GM15510 (cell line): Measurements from ENCODE around the gene MET.

ENCODE experiments used
- POLR2A ChIP-seq: IDR thresholded peaks from 3 replicates; pipeline ENCODE4 v1.6.1; 2011; ENCODE audit warnings: borderline replicate concordance; ENCODE audit not compliant: insufficient read length; ENCODE audit errors: extremely low read depth

MET gene

DNA sequence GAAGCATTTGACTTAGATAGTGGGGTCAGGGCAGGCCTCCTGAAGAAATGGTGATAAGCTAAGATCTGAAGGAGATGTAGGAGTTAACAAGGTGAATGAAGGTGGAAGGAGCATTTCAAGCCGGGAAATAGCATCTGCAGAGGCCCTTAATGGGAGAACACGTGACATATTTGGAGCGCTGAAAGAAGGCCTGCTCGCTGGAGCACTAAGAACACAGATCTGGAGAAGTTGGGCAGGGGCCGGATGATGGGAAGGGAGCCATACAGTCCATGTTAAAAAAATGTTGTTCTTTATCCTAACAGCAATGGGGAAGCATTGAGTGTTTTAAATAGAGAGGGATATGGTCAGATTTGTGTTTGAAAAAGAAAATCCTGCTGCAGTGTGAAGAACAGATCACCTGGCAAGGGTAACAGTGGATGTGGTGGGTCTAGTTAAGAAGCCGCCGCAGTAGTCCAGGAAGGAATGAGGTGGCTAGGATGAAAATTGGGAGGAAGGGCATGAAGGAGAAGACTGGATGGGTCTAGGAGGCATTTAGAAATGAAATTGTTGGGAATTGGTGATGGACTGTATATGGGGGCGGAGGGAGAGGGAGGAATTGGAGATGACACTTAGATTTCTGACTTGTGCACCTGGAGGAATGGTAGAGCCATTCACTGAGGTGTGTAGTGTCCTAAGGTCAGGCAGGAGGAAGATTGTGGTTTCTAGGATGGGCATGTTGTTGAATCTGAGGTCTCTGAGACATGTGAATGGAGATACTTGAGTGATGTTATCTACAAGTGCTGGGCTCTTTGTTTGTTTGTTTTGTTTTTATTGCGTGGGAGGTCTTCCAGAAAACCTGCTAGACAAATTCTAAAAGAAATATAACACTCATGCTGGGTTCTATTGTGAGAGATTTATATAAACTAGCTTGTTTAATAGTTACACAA is 58.4 kb downstream of the MET start:
- no peak for TF ChIP-seq POLR2A

DNA sequence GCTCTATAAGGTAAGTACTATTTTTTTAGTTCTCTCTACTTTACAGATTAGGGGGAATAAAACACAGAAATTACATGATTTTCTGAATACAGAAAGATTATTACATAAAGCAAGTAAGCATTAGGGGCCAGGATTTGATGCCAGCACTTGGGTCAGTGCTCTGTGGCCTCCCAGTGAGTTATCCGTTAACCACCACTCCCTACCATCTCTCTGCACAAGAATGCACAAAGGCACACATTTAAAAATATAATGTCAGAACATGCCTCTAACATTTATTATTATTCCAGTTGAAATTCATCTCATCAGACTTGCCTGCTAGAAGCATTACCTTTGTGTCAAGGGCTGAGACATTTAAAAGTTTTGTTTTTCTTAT is 59.0 kb downstream of the MET start:
- TF ChIP-seq POLR2A, result no peak

DNA sequence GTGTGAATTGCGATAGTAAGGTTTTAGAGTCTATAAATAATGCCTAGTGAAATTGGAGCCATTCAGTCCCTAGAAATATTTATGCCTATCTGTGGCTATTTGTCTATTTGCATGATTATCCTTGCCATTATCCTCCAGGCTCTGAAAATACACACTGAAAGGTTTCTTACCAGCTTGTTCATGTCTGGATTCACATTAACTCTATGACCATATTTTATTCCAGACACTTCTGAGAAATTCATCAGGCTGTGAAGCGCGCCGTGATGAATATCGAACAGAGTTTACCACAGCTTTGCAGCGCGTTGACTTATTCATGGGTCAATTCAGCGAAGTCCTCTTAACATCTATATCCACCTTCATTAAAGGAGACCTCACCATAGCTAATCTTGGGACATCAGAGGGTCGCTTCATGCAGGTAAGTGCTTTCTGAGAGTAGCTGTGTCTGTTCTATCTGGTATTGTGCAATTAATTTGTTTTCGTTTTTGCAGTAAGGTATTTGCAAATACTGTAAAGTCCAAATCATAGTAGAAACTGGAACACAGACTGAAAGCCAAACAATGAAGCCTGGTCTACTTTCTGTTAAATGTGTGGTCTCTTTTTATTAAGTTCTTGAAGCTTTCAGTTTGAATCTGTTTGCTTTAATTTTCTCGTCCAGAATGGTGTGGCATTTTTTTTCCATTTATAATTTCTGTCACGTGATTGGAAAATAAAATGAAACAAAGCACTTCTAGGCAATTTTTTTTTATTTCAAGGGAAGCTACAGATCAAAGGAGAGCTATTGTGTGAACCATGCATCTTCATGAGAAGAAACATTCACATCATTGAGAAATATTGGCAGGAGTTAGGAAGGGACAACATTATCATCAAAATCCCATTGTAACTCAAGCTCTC is 59.7 kb downstream of the MET start:
- no peak for TF ChIP-seq POLR2A

DNA sequence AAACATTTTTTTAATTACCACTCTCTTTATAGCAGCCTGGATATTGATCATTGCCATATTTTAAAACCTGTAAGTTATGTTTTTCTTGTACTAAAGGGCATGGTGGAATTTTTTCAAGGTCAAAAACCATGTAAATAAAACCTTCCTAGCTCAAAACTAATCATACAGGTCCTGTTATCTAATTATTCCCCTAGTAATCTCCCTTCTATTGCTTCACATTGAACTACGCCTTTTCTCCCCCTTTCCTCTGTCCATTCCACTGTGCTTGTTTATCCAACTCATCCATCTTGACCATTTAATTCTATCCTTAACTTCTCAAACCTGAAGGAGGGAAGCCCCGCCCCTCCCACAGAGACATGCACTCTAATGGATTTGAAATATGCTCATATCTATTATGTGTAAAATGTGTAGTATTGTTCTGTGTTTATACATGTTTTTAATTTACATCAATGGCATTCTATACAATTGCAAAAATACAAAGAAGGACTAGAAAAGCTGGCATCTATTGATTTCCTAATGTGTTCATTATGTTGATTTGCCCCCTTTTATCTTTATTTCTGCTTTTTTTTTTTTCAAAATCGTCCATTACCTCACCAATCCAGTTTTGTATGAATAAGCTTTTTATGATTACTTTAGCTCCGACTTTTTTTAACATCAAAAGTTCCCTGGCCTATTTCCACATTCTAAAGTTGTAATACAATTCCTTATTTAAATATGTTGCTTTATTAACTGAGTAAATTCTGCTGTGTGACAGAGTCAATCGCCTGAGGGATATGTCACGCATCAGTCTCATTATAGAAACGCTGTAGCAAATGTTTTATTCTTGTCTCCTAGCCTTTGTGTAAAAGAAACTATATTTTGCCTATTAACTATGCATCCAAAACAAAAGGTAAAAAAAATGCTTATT is 61.0 kb downstream of the MET start:
- TF ChIP-seq POLR2A, result no peak

DNA sequence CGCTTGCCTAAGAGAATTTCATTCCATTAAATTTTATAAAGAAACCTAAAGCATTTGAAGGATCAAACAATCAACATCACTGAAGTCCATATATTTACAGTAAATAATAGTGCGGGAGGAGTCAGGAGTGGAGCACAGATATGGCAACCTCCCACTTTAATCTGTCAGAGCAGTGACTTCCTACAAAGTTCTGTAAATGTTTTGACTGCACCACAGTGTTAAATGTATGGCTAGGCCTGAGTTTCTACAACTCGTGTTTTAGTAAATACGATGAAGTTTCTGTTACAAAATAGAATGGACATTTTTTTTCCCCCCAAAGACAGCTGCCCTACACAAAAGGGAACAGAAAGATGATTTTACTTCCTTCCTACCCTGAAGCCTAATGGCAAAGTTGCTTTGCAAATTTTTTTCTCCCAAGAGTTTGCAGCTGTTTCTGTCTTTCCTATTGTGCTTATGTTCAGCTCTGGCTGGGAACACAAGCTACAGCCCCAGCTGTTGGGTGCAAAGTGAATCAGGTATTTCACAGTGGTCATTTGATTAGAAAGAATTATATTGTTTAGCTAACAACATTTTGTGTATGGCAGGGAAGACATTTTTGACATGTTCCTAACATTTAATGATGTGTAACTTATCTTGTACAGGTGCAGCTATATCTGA is 62.1 kb downstream of the MET start:
- no peak for TF ChIP-seq POLR2A

DNA sequence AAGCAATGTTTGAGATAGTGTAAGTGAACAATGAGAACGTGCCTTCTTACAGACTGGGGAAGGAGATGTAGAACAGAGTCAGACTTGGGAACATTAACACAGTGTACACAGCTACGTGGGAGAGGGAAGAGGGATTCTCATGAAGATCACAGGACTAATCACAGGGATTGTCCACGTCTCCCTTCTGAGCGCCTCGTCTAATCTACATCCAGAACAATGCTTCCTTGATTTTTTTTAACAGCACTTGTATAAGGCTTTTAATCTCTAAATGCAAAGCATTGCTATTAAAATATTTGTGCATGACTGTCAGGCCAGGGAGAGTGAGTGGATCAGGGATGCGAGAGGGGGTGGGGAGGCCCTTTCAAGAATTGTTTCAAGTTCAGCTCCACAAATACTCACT is 62.7 kb downstream of the MET start:
- no peak for TF ChIP-seq POLR2A

DNA sequence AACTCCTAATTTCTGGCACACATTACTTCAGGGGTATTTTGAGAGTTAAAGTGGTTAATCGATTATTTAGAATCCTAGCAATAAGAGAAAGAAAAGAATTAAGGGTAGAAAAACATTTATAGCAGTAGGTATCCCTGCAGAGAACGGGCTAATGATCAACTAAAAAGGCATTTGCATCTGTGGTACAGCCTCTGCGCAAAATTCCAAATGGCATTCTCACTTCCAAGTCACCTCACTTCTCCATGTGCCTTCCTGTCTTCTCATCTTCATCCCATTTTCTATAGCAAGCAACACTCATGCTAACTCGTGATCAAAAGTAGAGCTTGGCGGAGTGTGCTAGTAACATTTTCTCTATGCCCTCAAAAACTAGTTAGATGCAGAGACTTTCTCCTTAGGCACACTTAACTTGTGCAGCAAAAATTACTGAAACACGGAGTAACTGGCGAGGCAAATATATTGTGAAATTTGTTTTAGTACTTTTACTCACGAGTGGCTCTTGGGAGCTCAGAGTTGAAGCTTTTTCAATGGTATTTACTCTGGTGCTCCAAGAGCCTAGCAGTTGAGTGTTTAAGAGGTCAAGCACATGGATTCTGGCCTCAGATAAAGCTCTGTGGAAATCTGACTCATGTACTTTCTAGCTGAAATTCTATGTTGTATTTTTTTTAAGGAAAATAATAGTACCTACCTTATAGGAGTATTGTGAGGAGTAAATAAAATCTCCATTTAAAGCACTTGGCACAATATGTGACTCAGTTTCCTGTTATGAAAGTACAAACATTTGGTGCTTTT is 65.1 kb downstream of the MET start:
- no peak for TF ChIP-seq POLR2A

DNA sequence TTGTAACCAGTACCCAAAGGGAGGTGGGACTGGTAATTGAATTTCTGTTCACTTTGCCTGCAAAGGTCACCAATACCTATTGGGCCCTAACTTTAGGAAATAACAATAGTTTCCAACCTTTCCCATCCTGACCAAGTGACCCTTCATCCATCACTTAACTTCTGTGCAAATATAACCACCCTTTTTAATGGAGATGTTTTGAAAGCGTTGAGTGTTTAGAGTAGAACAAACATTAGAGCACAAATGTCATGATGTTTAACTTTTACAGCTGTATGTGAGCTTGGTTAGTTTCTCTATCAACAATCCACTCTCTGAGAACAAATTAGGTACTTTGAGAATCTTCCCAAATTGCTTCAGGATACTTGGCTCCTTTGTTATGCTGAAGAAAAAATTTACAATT is 66.4 kb downstream of the MET start:
- no peak for TF ChIP-seq POLR2A

DNA sequence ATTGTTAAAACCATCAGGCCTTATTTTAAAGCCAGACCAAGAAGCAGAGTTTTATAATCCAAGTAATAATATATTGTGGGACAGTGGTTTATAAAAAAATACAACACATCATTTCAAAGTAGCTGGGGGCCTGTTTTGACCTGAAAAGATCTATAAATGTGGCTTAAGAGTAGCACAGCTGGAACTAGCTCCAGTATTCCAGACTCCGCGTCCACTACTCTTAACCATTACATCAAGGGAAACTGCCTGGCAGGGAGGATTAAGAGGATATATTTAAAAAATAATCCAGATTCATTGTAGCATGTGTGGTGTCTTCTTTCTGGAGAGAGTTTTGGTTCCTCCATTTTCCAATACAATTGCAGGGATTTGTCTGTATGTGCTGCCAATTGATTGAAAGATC is 67.3 kb downstream of the MET start:
- no peak for TF ChIP-seq POLR2A

DNA sequence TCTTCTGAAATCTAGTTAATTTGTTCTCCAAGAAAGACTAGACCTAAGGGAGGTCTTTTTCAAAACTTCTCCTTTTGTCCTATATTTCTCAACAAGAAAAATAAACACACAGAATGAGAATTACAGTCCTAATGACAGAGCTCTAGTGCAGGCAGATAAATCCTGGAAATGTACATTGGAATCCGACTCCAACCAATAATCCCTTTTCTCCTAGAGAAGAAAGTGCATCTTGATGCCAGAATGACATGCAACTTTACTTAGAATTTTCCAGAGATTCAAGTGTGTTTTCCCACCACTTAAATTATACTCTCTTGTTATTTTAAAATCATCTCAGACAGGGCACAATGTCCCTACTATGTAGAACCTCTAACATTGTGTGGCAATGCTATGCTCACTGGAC is 68.2 kb downstream of the MET start:
- no peak for TF ChIP-seq POLR2A

DNA sequence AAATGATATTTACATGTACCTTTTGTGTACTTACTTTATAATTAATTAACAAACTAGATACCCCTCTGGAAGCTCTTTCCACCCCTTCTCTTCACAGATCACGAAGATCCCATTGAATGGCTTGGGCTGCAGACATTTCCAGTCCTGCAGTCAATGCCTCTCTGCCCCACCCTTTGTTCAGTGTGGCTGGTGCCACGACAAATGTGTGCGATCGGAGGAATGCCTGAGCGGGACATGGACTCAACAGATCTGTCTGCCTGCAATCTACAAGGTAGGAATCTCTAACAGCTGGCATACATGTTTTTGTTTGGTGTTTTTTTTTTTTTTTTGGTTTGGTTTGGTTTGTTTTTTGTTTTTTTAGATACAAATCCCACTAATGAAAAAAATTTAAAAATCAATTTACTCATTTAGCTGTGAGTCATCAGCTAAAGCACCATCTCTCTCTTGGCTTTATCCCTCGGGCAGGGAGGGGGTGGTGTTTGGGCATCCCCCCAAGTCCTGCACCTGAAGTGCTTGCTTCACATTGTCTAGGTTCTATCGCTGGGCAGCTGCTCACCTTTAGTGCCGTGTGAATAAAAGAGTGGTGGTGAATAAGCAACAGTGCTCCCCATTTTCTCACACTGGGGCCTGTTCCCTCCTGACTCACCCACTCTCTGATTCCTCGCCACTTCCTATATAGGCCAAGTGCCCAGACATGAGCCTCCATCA is 68.9 kb downstream of the MET start:
- no peak for TF ChIP-seq POLR2A

DNA sequence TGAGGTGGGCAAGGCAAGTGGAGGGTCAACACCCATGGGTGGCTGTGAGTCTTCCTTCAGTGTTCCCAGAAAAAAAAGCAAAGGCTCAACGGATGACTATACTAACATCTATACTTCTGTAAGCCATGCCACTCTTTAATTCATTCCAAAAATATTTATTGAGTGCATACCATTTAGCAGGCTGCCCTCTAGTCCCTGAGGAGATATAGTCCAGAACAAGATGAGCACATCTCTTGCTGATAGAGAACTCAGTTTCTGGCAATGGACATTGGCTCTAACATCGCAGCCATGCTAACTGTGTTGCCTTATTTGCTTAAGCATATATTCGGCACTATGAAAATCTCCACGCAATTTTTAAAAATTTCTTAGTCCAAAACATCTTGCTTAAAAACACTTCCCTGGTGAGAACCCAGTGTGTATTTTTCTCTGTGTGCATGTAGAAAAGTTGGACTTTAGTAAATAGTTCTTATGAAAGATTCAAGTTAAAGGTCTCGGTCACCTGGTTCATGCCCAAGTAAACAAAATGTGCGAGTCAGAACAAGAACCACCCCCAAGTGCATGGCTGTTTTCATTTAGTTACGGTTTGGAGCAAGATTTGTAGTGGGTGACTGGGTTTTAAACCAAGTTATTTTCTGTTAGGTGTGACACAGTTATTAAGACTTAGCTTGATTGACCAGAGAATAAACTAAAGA is 69.8 kb downstream of the MET start:
- TF ChIP-seq POLR2A, result no peak
